Measurements from ENCODE around the gene RBBP5. TPM values are rescaled to one million over a fixed set of nuclear protein-coding genes. Genes with fewer than 3 reads are reported as not detected.
A peak's percentile ranks its signal among the peaks of the same experiment; 100 is the strongest.

Gene RBBP5, protein sequence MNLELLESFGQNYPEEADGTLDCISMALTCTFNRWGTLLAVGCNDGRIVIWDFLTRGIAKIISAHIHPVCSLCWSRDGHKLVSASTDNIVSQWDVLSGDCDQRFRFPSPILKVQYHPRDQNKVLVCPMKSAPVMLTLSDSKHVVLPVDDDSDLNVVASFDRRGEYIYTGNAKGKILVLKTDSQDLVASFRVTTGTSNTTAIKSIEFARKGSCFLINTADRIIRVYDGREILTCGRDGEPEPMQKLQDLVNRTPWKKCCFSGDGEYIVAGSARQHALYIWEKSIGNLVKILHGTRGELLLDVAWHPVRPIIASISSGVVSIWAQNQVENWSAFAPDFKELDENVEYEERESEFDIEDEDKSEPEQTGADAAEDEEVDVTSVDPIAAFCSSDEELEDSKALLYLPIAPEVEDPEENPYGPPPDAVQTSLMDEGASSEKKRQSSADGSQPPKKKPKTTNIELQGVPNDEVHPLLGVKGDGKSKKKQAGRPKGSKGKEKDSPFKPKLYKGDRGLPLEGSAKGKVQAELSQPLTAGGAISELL
- total RNA-seq (2022): 17.9 and 19.0 TPM in 2 replicates
- Bru-seq, nascent RNA: percentile 84 among the genes with signal in this experiment
- BruChase-seq, experiment 1, labeled RNA remaining after a 2-hour chase: percentile 87 among the genes with signal in this experiment
- BruChase-seq, experiment 2, labeled RNA remaining after a 6-hour chase: percentile 86 among the genes with signal in this experiment
- long read RNA-seq, full-length matches to known transcripts: 8 of 15 reads
- long read RNA-seq, partial matches to known transcripts: 3 of 15 reads
- long read RNA-seq, other reads (novel, unspliced or antisense): 4 of 15 reads

DNA sequence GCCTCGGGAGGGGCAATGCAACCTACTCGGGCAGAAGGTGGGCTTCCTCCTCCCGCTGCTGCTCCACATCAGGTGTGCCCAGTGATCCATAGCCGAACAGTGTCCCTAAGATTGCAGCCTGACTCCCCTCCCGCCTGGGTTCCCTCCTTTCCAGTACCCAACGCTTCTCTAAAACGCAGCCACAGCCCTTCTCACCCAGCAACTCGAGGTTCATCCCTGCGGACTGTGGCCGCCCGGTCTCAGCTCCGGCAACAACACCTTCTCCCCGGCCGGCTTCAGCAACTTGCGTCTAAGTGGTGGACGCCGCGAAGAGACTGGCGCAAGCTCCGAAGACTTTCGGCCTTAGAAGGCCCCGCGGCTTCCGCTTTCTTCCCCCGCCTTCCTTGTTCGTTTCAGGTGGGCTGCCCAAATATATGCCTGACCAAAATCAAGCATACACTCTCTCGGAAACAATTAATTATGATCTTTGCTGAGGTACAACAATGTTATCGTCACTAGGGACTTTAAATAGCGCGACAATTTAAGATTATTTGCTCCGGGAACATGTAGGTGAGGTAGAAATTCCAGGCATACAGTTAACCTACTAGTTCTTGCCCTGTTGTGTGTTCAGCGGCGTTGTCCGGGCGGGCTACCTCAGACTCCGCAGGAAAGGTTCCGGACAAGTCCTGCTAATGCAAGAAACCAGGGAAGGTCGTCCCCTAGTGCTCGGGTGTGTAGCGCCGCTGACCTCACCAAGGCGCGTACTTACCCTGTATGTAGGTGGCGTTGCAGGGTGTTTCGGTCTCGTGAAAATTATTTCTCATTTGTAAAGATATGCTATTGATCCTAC is at the start of gene RBBP5:
RBBP5 (minus strand) TSS at position 319 of the 829 bp plus-strand sequence; CDS start at position 214, 105 bp downstream.
- Histone ChIP-seq H3K36me3 (ENCODE audit: control insufficient read depth, insufficient read depth, low read length) (no peaks in the 10 kb centered on the region), H3K4me3 (ENCODE audit: low read depth, low read length) (peak within 1 kb of the TSS; percentile 85), H3K4me1 (peaks cover 4% of the 10 kb centered on the region), H3K27me3 (replicated peaks; ENCODE audit: control insufficient read depth, insufficient read depth, low read length) (no peaks in the 10 kb centered on the region), H3K9me3 (no peaks in the 10 kb centered on the region)
- Mint-ChIP-seq H3K27me3 (ENCODE audit: insufficient read depth, unreplicated experiment) (no peaks in the 10 kb centered on the region), H3K4me1 (ENCODE audit: low read depth, unreplicated experiment) (peaks cover 11% of the 10 kb centered on the region), H3K27ac (ENCODE audit: unreplicated experiment) (peak within 1 kb of the TSS; percentile 98), H3K9me3 (ENCODE audit: unreplicated experiment) (no peaks in the 10 kb centered on the region), H3K4me3 (ENCODE audit: unreplicated experiment) (peak within 1 kb of the TSS; percentile 96), H3K36me3 (ENCODE audit: insufficient read depth, unreplicated experiment) (peaks cover 15% of the 10 kb centered on the region)
- CTCF ChIA-PET: interaction anchor here (0.9 to 2.0 kb wide), 4 partner anchors 20 to 152 kb away, joined by 3 to 7 read pairs (median 4); partner anchors contain the start of gene TMCC2
- DNase-seq: peak; percentile 97
- POLR2A ChIA-PET: interaction anchor here (0.6 kb wide), 1 partner anchor 200 kb away, joined by 3 read pairs; the partner anchor contains the start of gene NUAK2
- TF ChIP-seq, protein P1, sequence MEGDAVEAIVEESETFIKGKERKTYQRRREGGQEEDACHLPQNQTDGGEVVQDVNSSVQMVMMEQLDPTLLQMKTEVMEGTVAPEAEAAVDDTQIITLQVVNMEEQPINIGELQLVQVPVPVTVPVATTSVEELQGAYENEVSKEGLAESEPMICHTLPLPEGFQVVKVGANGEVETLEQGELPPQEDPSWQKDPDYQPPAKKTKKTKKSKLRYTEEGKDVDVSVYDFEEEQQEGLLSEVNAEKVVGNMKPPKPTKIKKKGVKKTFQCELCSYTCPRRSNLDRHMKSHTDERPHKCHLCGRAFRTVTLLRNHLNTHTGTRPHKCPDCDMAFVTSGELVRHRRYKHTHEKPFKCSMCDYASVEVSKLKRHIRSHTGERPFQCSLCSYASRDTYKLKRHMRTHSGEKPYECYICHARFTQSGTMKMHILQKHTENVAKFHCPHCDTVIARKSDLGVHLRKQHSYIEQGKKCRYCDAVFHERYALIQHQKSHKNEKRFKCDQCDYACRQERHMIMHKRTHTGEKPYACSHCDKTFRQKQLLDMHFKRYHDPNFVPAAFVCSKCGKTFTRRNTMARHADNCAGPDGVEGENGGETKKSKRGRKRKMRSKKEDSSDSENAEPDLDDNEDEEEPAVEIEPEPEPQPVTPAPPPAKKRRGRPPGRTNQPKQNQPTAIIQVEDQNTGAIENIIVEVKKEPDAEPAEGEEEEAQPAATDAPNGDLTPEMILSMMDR (IDR thresholded peaks at IDR 0.05; ENCODE audit: insufficient read depth in 1 of 2, low read depth in 1 of 2, low read length in 1 of 2, severe bottlenecking in 1 of 2, unreplicated experiment in 1 of 2): peak; percentile 34 to 94
- BruUV-seq (replicated peaks): no TSS peak
- intact Hi-C loops (cut with micrococcal nuclease; ENCODE audit: unreplicated experiment): loop anchor here (1.0 to 5.0 kb wide), 3 partner anchors 19 to 134 kb away; partner anchors contain the start of gene DSTYK

DNA sequence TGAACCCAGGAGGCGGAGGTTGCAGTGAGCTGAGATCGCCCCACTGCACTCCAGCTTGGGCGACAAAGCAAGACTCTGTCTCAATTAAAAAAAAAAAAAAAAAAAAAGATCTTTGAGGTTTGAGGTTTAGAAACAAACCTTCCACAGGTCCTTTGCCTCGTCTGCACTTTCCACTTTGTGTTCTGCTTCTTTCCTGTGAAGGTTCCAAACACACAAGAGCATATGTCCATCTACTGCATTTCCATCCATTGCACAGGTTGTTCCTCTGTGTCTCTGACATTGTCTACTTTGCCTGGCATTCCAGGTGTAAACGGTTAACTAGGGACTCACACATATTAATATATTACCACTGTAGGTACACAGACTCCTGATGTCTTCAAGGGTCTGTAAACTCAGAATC is 49.6 kb upstream of the RBBP5 start:
- POLR2A ChIA-PET: no interaction called here
- intact Hi-C loops (cut with micrococcal nuclease; ENCODE audit: unreplicated experiment): no loop called here
- TF ChIP-seq, protein P1 (IDR thresholded peaks at IDR 0.05; ENCODE audit: insufficient read depth in 1 of 2, low read depth in 1 of 2, low read length in 1 of 2, severe bottlenecking in 1 of 2, unreplicated experiment in 1 of 2): no peak
- Histone ChIP-seq H3K27me3 (replicated peaks; ENCODE audit: control insufficient read depth, insufficient read depth, low read length) (no peaks in the 10 kb centered on the region), H3K4me1 (peaks cover 6% of the 10 kb centered on the region; the same call in 1 of the 2 replicates), H3K9me3 (no peaks in the 10 kb centered on the region), H3K4me3 (ENCODE audit: low read depth, low read length) (no peak overlapping the region), H3K36me3 (ENCODE audit: control insufficient read depth, insufficient read depth, low read length) (no peaks in the 10 kb centered on the region)
- Mint-ChIP-seq H3K27ac (ENCODE audit: unreplicated experiment) (peak overlapping the region; percentile 57), H3K4me3 (ENCODE audit: unreplicated experiment) (peak overlapping the region; percentile 24), H3K36me3 (ENCODE audit: insufficient read depth, unreplicated experiment) (peaks cover 15% of the 10 kb centered on the region), H3K27me3 (ENCODE audit: insufficient read depth, unreplicated experiment) (no peaks in the 10 kb centered on the region), H3K9me3 (ENCODE audit: unreplicated experiment) (no peaks in the 10 kb centered on the region), H3K4me1 (ENCODE audit: low read depth, unreplicated experiment) (peaks cover 7% of the 10 kb centered on the region)
- no TSS peak for BruUV-seq (replicated peaks)
- CTCF ChIA-PET: no interaction called here
- peak in 1 of 2 experiments; percentile 14 for DNase-seq

Measured in Caco-2 (cell line).